HepG2 (cell line): ENCODE results near the gene GTF2A1.

Source experiments
- AFF4 ChIP-seq: sonication (generic); formaldehyde crosslinking; IDR thresholded peaks from 2 replicates; pipeline ENCODE4 v1.4.0; 2020; ENCODE audit warnings: missing genetic modification reagents
- AHR ChIP-seq: IDR thresholded peaks from 2 replicates; pipeline ENCODE4 v1.6.1; 2018; ENCODE audit warnings: missing genetic modification reagents, missing compliant biosample characterization
- BHLHE40 ChIP-seq: IDR thresholded peaks from 2 replicates; pipeline ENCODE4 v1.6.1; 2011; ENCODE audit warnings: low read length, improper control_type of control experiment
- ELF1 ChIP-seq: sonication (generic); formaldehyde crosslinking; IDR thresholded peaks from 2 replicates; pipeline ENCODE4 v1.4.0; 2020; ENCODE audit warnings: missing genetic modification reagents
- POLR2A ChIP-seq, 2 experiments: IDR thresholded peaks; 2 replicates each; pipeline ENCODE4 v1.6.1; 2011; ENCODE audit warnings: low read depth in 2 of 2, low read length in 2 of 2, mild to moderate bottlenecking in 1 of 2, moderate library complexity in 1 of 2; ENCODE audit not compliant: insufficient read depth in 1 of 2
- RELA ChIP-seq: sonication (generic); formaldehyde crosslinking; IDR thresholded peaks from 2 replicates; pipeline ENCODE4 v1.4.0; 2020; ENCODE audit warnings: missing genetic modification reagents
- RFX5 ChIP-seq: IDR thresholded peaks from 2 replicates; pipeline ENCODE4 v1.6.1; 2011; ENCODE audit warnings: low read depth, low read length, improper control_type of control experiment
- SIN3A ChIP-seq: IDR thresholded peaks from 2 replicates; pipeline ENCODE4 v1.6.1; 2011; ENCODE audit warnings: low read depth, mild to moderate bottlenecking, control low read depth, low read length, borderline replicate concordance
- TBP ChIP-seq: sonication (generic); formaldehyde crosslinking; IDR thresholded peaks from 2 replicates; pipeline ENCODE4 v1.5.0; 2020; ENCODE audit warnings: missing genetic modification reagents
- ZBTB10 ChIP-seq: sonication (generic); formaldehyde crosslinking; IDR thresholded peaks from 2 replicates; pipeline ENCODE4 v1.4.0; 2020; ENCODE audit warnings: missing genetic modification reagents, borderline replicate concordance
- ZNF224 ChIP-seq: sonication (generic); formaldehyde crosslinking; IDR thresholded peaks from 2 replicates; pipeline ENCODE4 v1.5.0; 2020; ENCODE audit warnings: mild to moderate bottlenecking, missing genetic modification reagents
- ZNF746 ChIP-seq: sonication (generic); formaldehyde crosslinking; IDR thresholded peaks from 2 replicates; pipeline ENCODE4 v1.8.0; 2022; ENCODE audit warnings: mild to moderate bottlenecking, missing genetic modification reagents
- TF ChIP-seq, protein P1 (sequence below): sonication (generic); formaldehyde crosslinking; IDR thresholded peaks from 2 replicates; pipeline ENCODE4 v1.5.0; 2020; ENCODE audit warnings: mild to moderate bottlenecking, missing genetic modification reagents, moderate library complexity
- TF ChIP-seq, protein P2 (sequence below): sonication (generic); formaldehyde crosslinking; conservative IDR thresholded peaks from 2 replicates; pipeline ENCODE4 v1.4.0; 2020; ENCODE audit warnings: missing genetic modification reagents

DNA sequence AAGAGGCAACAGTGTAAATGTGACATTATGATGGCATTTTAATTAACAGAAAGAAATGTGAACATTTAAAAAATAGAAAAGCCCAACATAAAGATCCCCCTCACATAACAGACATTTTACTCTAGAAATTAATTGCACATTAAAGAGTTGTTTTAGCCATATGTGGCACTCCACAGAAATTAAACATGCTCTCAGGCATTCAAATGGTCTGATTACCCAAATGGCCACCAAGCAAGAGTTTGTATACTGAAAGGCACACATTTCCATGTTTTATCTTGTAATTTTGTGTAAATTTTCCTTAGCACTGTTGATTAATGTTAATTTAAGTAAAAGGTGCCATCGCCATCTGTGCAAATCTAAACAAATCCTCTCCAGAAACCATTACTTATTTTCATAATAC lies 43.5 kb downstream of the GTF2A1 start:
- TF ChIP-seq POLR2A (IDR thresholded peaks at IDR 0.05; ENCODE audit: insufficient read depth in 1 of 2, low read depth in 2 of 2, low read length in 2 of 2) (no peak), ZNF746 (CRISPR knock-in tag) (no peak), AFF4 (no peak), ELF1 (no peak), ZNF224 (CRISPR knock-in tag) (no peak), AHR (no peak), RFX5 (no peak), SIN3A (no peak), ZBTB10 (CRISPR knock-in tag) (no peak), BHLHE40 (no peak), TBP (CRISPR knock-in tag) (no peak), RELA (no peak)
- TF ChIP-seq, protein P1, sequence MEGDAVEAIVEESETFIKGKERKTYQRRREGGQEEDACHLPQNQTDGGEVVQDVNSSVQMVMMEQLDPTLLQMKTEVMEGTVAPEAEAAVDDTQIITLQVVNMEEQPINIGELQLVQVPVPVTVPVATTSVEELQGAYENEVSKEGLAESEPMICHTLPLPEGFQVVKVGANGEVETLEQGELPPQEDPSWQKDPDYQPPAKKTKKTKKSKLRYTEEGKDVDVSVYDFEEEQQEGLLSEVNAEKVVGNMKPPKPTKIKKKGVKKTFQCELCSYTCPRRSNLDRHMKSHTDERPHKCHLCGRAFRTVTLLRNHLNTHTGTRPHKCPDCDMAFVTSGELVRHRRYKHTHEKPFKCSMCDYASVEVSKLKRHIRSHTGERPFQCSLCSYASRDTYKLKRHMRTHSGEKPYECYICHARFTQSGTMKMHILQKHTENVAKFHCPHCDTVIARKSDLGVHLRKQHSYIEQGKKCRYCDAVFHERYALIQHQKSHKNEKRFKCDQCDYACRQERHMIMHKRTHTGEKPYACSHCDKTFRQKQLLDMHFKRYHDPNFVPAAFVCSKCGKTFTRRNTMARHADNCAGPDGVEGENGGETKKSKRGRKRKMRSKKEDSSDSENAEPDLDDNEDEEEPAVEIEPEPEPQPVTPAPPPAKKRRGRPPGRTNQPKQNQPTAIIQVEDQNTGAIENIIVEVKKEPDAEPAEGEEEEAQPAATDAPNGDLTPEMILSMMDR: no peak
- TF ChIP-seq, protein P2, sequence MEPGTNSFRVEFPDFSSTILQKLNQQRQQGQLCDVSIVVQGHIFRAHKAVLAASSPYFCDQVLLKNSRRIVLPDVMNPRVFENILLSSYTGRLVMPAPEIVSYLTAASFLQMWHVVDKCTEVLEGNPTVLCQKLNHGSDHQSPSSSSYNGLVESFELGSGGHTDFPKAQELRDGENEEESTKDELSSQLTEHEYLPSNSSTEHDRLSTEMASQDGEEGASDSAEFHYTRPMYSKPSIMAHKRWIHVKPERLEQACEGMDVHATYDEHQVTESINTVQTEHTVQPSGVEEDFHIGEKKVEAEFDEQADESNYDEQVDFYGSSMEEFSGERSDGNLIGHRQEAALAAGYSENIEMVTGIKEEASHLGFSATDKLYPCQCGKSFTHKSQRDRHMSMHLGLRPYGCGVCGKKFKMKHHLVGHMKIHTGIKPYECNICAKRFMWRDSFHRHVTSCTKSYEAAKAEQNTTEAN (CRISPR knock-in tag): no peak
